Pancreas (tissue), 10 donors: ENCODE results near the gene NRTN. TPM values are rescaled to one million over a fixed set of nuclear protein-coding genes. Genes with fewer than 3 reads are reported as not detected.

Source experiments
- ATAC-seq, 4 donors: fragments of 200-7000 bp; cut with Tn5 transposase; one replicate each; pipeline versions ENCODE4 v1.8.0 to v1.9.1; 2020; ENCODE audit warnings: mild to moderate bottlenecking in 4 of 4, moderate library complexity in 4 of 4
- DNase-seq, 6 donors: peaks; one replicate each; pipeline ENCODE4 v3.0.0-alpha.2; 2020
- FAIRE-seq: peaks from 2 replicates; lab custom pipeline; 2012; peaks lifted over from hg19 to GRCh38; lab: Jason Lieb, UNC
- H3K27ac ChIP-seq, 4 donors: fragments of 200-600 bp; sonication (generic); 1 replicate in 3 of 4; 2 replicates in 1 of 4; pipeline versions ENCODE4 v1.5.0 to v1.8.0; 2020
- H3K27me3 ChIP-seq, 4 donors: fragments of 200-600 bp; one replicate each; pipeline ENCODE4 v1.8.0; 2021
- H3K36me3 ChIP-seq, 3 donors: fragments of 200-600 bp; sonication (generic) in 1 of 3; one replicate each; pipeline versions ENCODE4 v1.5.0 to v1.8.0; 2020 to 2021
- H3K4me1 ChIP-seq, 3 donors: fragments of 200-600 bp; one replicate each; pipeline ENCODE4 v1.8.0; 2021
- H3K4me3 ChIP-seq, 4 donors: fragments of 200-600 bp; sonication (generic) in 2 of 4; one replicate each; pipeline versions ENCODE4 v1.5.0 to v1.8.0; 2020 to 2021
- H3K9me3 ChIP-seq, 4 donors: fragments of 200-600 bp; one replicate each; pipeline ENCODE4 v1.8.0; 2021
- CTCF ChIP-seq, 4 donors: fragments of 200-600 bp; sonication (generic) in 3 of 4; IDR thresholded peaks; one replicate each; pipeline versions ENCODE4 v1.5.0 to v1.8.0; 2021; ENCODE audit warnings: antibody characterized with exemption in 4 of 4
- WGBS, 2 donors: extraction: QIAGEN DNeasy Blood & Tissue Kit; methylation state at CpG; one replicate each; pipeline ENCODE4 v1.1.7; 2013; 5-methylcytosine and 5-hydroxymethylcytosine counted together
- intact Hi-C, 3 donors: fragments of 100-400 bp; cut with DNase I; formaldehyde crosslinking; loops; one replicate each; pipeline versions ENCODE4 v1.11.1 to v1.14.2; 2022
- polyA plus RNA-seq, 2 donors: library from polyadenylated mRNA; stranded (reverse); fragments of 200-250 nt; gene quantifications; one replicate each; pipeline ENCODE4 v1.2.3, GENCODE V29; 2013
- total RNA-seq, 6 donors: library from RNA; stranded (reverse); fragmentation: NEBNext Ultra II Directional in 4 of 6; extraction: Animal tissue kit (Norgen Biotek cat#: 25700) in 4 of 6; gene quantifications; one replicate each; pipeline versions ENCODE4 v1.2.1 to v1.2.4, GENCODE V29; 2021 to 2023
- donor health status: healthy with polysubstance abuse.
- donor health status: DM: no; HTN: no; CAD: no; lungs with moderate emphysema.
- donor health status: DM: no; HTN: no; CAD: no.
- donor health status: control.
- donor health status: control.
- donor health status: Bipolar disorder and iron deficiency.
- donor health status: DM: yes; HTN: yes; CAD: no.
- donor health status: DM: no; HTN: no; CAD: no.
- donor health status: DM: no; HTN: no; CAD: no.
- donor health status: DM: yes; HTN: yes; CAD: no.

The NRTN gene
- total and polyA plus RNA-seq, 8 donors, result 5.0 to 15.2 (median 9.8) TPM

GRCh38 chr19:5806133-5806489 lies 1.2 kb downstream of the NRTN start:
- DNase-seq, result peak in 3 of 6 donors; percentile 24 to 62 (median 41)
- WGBS, 2 donors, result 27% methylated on average over 6 of the region's 6 CpGs
- TF ChIP-seq CTCF (IDR thresholded peaks at IDR 0.05), result peak in 1 of 4 donors; percentile 3
- Histone ChIP-seq H3K4me3 (peak overlapping the region in 3 of 4 donors; percentile 52 to 61 (median 55)), H3K36me3 (no peaks in the 10 kb centered on the region), H3K4me1 (peaks cover 0 to 5% (median 0%) of the 10 kb centered on the region in 3 donors), H3K27ac (peak overlapping the region in 1 of 4 donors; percentile 71), H3K9me3 (no peaks in the 10 kb centered on the region), H3K27me3 (no peaks in the 10 kb centered on the region)
- no peak for FAIRE-seq
- no peak for ATAC-seq
- intact Hi-C loops, result loop anchor here in 1 of 3 donors (5.0 kb wide), 1 partner anchor 86 kb away; no protein-coding TSS in a partner anchor

- Histone ChIP-seq H3K27ac (no peak overlapping the region), H3K27me3 (no peaks in the 10 kb centered on the region)
Measured at GRCh38 chr19:5806905-5807304, 2.0 kb downstream of the NRTN start.

GRCh38 chr19:5808120-5808816 lies 3.4 kb downstream of the NRTN start:
- intact Hi-C loops, result loop anchor here in 1 of 3 donors (5.0 kb wide), 1 partner anchor 84 kb away; no protein-coding TSS in a partner anchor
- Histone ChIP-seq H3K27me3 (no peaks in the 10 kb centered on the region), H3K9me3 (no peaks in the 10 kb centered on the region), H3K4me3 (no peak overlapping the region), H3K36me3 (no peaks in the 10 kb centered on the region), H3K4me1 (peaks cover 0 to 5% (median 0%) of the 10 kb centered on the region in 3 donors), H3K27ac (no peak overlapping the region)
- WGBS, 2 donors, result 83 to 84% methylated on average over 21 of the region's 21 CpGs
- DNase-seq (peak in 4 of 6 donors; percentile 12 to 73 (median 60)), FAIRE-seq (no peak), ATAC-seq (no peak)
- no peak for TF ChIP-seq CTCF (IDR thresholded peaks at IDR 0.05)

More at GRCh38 chr19:5806905-5807304, 2.0 kb downstream of the NRTN start:
- Histone ChIP-seq H3K9me3 (no peaks in the 10 kb centered on the region), H3K4me3 (no peak overlapping the region), H3K4me1 (peaks cover 0 to 5% (median 0%) of the 10 kb centered on the region in 3 donors), H3K36me3 (no peaks in the 10 kb centered on the region)
- DNase-seq (no peak), FAIRE-seq (no peak), ATAC-seq (no peak)
- TF ChIP-seq CTCF (IDR thresholded peaks at IDR 0.05), result no peak
- 87 to 90% methylated on average over 5 of the region's 5 CpGs for WGBS, 2 donors
- intact Hi-C loops, result loop anchor here in 1 of 3 donors (5.0 kb wide), 1 partner anchor 85 kb away; no protein-coding TSS in a partner anchor

GRCh38 chr19:5809053-5809452 lies 4.2 kb downstream of the NRTN start:
- no peak for TF ChIP-seq CTCF (IDR thresholded peaks at IDR 0.05)
- no peak for DNase-seq
- FAIRE-seq, result no peak
- Histone ChIP-seq H3K4me3 (no peak overlapping the region), H3K9me3 (no peaks in the 10 kb centered on the region), H3K27me3 (no peaks in the 10 kb centered on the region), H3K4me1 (no peaks in the 10 kb centered on the region), H3K27ac (no peak overlapping the region), H3K36me3 (no peaks in the 10 kb centered on the region)
- intact Hi-C loops, result loop anchor here in 1 of 3 donors (5.0 kb wide), 1 partner anchor 83 kb away; no protein-coding TSS in a partner anchor
- WGBS, 2 donors, result 89 to 97% methylated on average over 9 of the region's 9 CpGs
- ATAC-seq, result no peak

- H3K27ac ChIP-seq, result no peak overlapping the region
- FAIRE-seq, result no peak
Measured at GRCh38 chr19:5809469-5809868, 4.6 kb downstream of the NRTN start.

More at GRCh38 chr19:5809469-5809868, 4.6 kb downstream of the NRTN start:
- H3K27me3 ChIP-seq, result no peaks in the 10 kb centered on the region
- H3K9me3 ChIP-seq, result no peaks in the 10 kb centered on the region
- TF ChIP-seq CTCF (IDR thresholded peaks at IDR 0.05), result no peak
- intact Hi-C loops, result loop anchor here in 1 of 3 donors (5.0 kb wide), 1 partner anchor 83 kb away; no protein-coding TSS in a partner anchor
- 65 to 67% methylated on average over 10 of the region's 10 CpGs for WGBS, 2 donors
- DNase-seq (no peak), ATAC-seq (no peak)
- H3K36me3 ChIP-seq, result no peaks in the 10 kb centered on the region
- H3K4me1 ChIP-seq, result no peaks in the 10 kb centered on the region
- no peak overlapping the region for H3K4me3 ChIP-seq
